Measurements from ENCODE around the gene NAA35.

Gene NAA35

GRCh38 chr9:86035827-86036440, 95.0 kb downstream of the NAA35 start:
- ChIA-PET CTCF (no interaction called here), POLR2A (no interaction called here)
- Histone ChIP-seq H3K27me3 (replicated peaks in 2 of 5; ENCODE audit: control insufficient read depth in 4 of 5, insufficient read depth in 5 of 5, low read length in 4 of 5) (no peaks in the 10 kb centered on the region), H3K4me1 (ENCODE audit: control extremely low read depth in 1 of 4, control insufficient read depth in 4 of 4, insufficient read depth in 4 of 4, low read length in 3 of 4) (no peaks in the 10 kb centered on the region), H3K4me3 (ENCODE audit: control insufficient read depth in 1 of 7, extremely low read depth in 1 of 7, insufficient read depth in 4 of 7, low read depth in 2 of 7, low read length in 6 of 7) (no peak overlapping the region), H3K27ac (ENCODE audit: insufficient read depth in 1 of 2, low read depth in 1 of 2, low read length in 2 of 2, poor library complexity in 1 of 2, severe bottlenecking in 2 of 2) (no peak overlapping the region), H3K36me3 (ENCODE audit: control insufficient read depth in 4 of 4, insufficient read depth in 4 of 4, low read length in 3 of 4) (peaks cover 0 to 32% (median 5%) of the 10 kb centered on the region in 4 experiments), H3K9me3 (ENCODE audit: control extremely low read depth in 1 of 5, control insufficient read depth in 4 of 5, insufficient read depth in 2 of 5, low read depth in 1 of 5, low read length in 4 of 5) (no peaks in the 10 kb centered on the region)
- DNase-seq = no peak
- 95% methylated on average over 12 of the region's 15 CpGs for WGBS (ENCODE audit: insufficient coverage)

- POLR2A ChIA-PET = no interaction called here
- DNase-seq = no peak
- peaks cover 0 to 32% (median 5%) of the 10 kb centered on the region in 4 experiments for H3K36me3 ChIP-seq (ENCODE audit: control insufficient read depth in 4 of 4, insufficient read depth in 4 of 4, low read length in 3 of 4)
These were observed 95.6 kb downstream of the NAA35 start for GRCh38 chr9:86036555-86036954.

DNA sequence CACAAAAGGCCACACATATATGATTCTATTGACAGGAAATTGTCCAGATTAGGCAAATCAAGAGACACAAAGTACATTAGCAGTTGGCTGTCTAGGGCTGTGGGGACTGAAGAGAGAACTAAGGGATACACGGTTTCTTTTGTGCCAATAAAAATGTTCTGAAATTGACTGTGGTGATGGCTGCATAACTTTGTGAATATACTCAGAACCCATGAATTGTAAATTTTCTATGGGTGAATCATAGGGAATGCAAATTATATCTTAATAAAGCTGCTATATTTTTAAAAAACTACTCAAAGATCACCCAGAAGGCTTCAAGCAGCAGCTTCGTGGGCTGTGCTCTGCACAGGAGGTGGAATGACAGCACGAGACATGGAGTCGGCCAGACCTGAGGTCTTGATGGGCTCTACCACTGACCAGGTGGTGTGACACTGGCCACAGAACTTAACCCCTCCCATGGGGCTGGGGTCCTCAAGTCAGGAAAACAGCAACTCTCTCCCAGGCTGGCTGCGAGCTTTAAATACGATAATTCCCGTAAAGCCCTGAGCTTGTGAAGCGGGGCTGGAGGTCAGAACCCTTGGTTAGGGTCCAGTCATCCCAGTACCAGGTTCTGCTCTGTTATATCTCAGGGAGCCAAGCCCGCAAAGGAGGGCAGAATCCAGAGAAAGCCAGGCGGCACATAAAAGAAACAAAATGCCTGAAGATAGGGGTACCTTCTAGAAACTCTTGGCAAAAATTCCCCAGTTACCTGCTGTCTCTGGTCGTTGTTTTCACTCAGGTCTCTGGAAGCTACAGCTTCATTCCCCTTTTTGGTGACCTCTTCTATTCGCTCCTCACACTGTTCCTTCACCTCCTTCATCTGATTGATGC, 99.3 kb downstream of the NAA35 start:
- CTCF ChIA-PET = no interaction called here
- POLR2A ChIA-PET = no interaction called here
- no peak for DNase-seq
- no peak overlapping the region for H3K27ac ChIP-seq (ENCODE audit: insufficient read depth in 1 of 2, low read depth in 1 of 2, low read length in 2 of 2, poor library complexity in 1 of 2, severe bottlenecking in 2 of 2)
- H3K9me3 ChIP-seq (ENCODE audit: control extremely low read depth in 1 of 5, control insufficient read depth in 4 of 5, insufficient read depth in 2 of 5, low read depth in 1 of 5, low read length in 4 of 5) = no peaks in the 10 kb centered on the region
- H3K27me3 ChIP-seq (replicated peaks in 2 of 5; ENCODE audit: control insufficient read depth in 4 of 5, insufficient read depth in 5 of 5, low read length in 4 of 5) = no peaks in the 10 kb centered on the region
- H3K4me1 ChIP-seq (ENCODE audit: control extremely low read depth in 1 of 4, control insufficient read depth in 4 of 4, insufficient read depth in 4 of 4, low read length in 3 of 4) = no peaks in the 10 kb centered on the region
- H3K36me3 ChIP-seq (ENCODE audit: control insufficient read depth in 4 of 4, insufficient read depth in 4 of 4, low read length in 3 of 4) = peaks cover 0 to 10% (median 1%) of the 10 kb centered on the region in 4 experiments
- 100% methylated on average over 12 of the region's 12 CpGs for WGBS (ENCODE audit: insufficient coverage)
- no peak overlapping the region for H3K4me3 ChIP-seq (ENCODE audit: control insufficient read depth in 1 of 7, extremely low read depth in 1 of 7, insufficient read depth in 4 of 7, low read depth in 2 of 7, low read length in 6 of 7)

More at GRCh38 chr9:86036555-86036954, 95.6 kb downstream of the NAA35 start:
- 94% methylated on average over 8 of the region's 9 CpGs for WGBS (ENCODE audit: insufficient coverage)
- Histone ChIP-seq H3K27ac (ENCODE audit: insufficient read depth in 1 of 2, low read depth in 1 of 2, low read length in 2 of 2, poor library complexity in 1 of 2, severe bottlenecking in 2 of 2) (no peak overlapping the region), H3K9me3 (ENCODE audit: control extremely low read depth in 1 of 5, control insufficient read depth in 4 of 5, insufficient read depth in 2 of 5, low read depth in 1 of 5, low read length in 4 of 5) (no peaks in the 10 kb centered on the region), H3K4me3 (ENCODE audit: control insufficient read depth in 1 of 7, extremely low read depth in 1 of 7, insufficient read depth in 4 of 7, low read depth in 2 of 7, low read length in 6 of 7) (no peak overlapping the region), H3K4me1 (ENCODE audit: control extremely low read depth in 1 of 4, control insufficient read depth in 4 of 4, insufficient read depth in 4 of 4, low read length in 3 of 4) (no peaks in the 10 kb centered on the region), H3K27me3 (replicated peaks in 2 of 5; ENCODE audit: control insufficient read depth in 4 of 5, insufficient read depth in 5 of 5, low read length in 4 of 5) (no peaks in the 10 kb centered on the region)
- CTCF ChIA-PET = no interaction called here

- no peak overlapping the region for H3K4me3 ChIP-seq (ENCODE audit: control insufficient read depth in 1 of 7, extremely low read depth in 1 of 7, insufficient read depth in 4 of 7, low read depth in 2 of 7, low read length in 6 of 7)
- no peak overlapping the region for H3K27ac ChIP-seq (ENCODE audit: insufficient read depth in 1 of 2, low read depth in 1 of 2, low read length in 2 of 2, poor library complexity in 1 of 2, severe bottlenecking in 2 of 2)
- ChIA-PET POLR2A (no interaction called here), CTCF (no interaction called here)
- no peaks in the 10 kb centered on the region for H3K4me1 ChIP-seq (ENCODE audit: control extremely low read depth in 1 of 4, control insufficient read depth in 4 of 4, insufficient read depth in 4 of 4, low read length in 3 of 4)
- DNase-seq = no peak
- 88% methylated on average over 2 of the region's 3 CpGs for WGBS (ENCODE audit: insufficient coverage)
- no peaks in the 10 kb centered on the region for H3K27me3 ChIP-seq (replicated peaks in 2 of 5; ENCODE audit: control insufficient read depth in 4 of 5, insufficient read depth in 5 of 5, low read length in 4 of 5)
- peaks cover 0 to 7% (median 1%) of the 10 kb centered on the region in 4 experiments for H3K36me3 ChIP-seq (ENCODE audit: control insufficient read depth in 4 of 4, insufficient read depth in 4 of 4, low read length in 3 of 4)
- no peaks in the 10 kb centered on the region for H3K9me3 ChIP-seq (ENCODE audit: control extremely low read depth in 1 of 5, control insufficient read depth in 4 of 5, insufficient read depth in 2 of 5, low read depth in 1 of 5, low read length in 4 of 5)
These were observed 99.9 kb downstream of the NAA35 start for GRCh38 chr9:86040861-86041155.

GRCh38 chr9:86041311-86041741, 100.4 kb downstream of the NAA35 start:
- H3K9me3 ChIP-seq (ENCODE audit: control extremely low read depth in 1 of 5, control insufficient read depth in 4 of 5, insufficient read depth in 2 of 5, low read depth in 1 of 5, low read length in 4 of 5) = no peaks in the 10 kb centered on the region
- no peak overlapping the region for H3K27ac ChIP-seq (ENCODE audit: insufficient read depth in 1 of 2, low read depth in 1 of 2, low read length in 2 of 2, poor library complexity in 1 of 2, severe bottlenecking in 2 of 2)
- no peaks in the 10 kb centered on the region for H3K27me3 ChIP-seq (replicated peaks in 2 of 5; ENCODE audit: control insufficient read depth in 4 of 5, insufficient read depth in 5 of 5, low read length in 4 of 5)
- no peaks in the 10 kb centered on the region for H3K4me1 ChIP-seq (ENCODE audit: control extremely low read depth in 1 of 4, control insufficient read depth in 4 of 4, insufficient read depth in 4 of 4, low read length in 3 of 4)
- peaks cover 0 to 3% (median 1%) of the 10 kb centered on the region in 4 experiments for H3K36me3 ChIP-seq (ENCODE audit: control insufficient read depth in 4 of 4, insufficient read depth in 4 of 4, low read length in 3 of 4)
- no peak for DNase-seq
- WGBS (ENCODE audit: insufficient coverage) = 85% methylated on average over 7 of the region's 8 CpGs
- CTCF ChIA-PET = no interaction called here
- H3K4me3 ChIP-seq (ENCODE audit: control insufficient read depth in 1 of 7, extremely low read depth in 1 of 7, insufficient read depth in 4 of 7, low read depth in 2 of 7, low read length in 6 of 7) = no peak overlapping the region
- POLR2A ChIA-PET = interaction anchor here (0.5 kb wide), 1 partner anchor 1137 kb away, joined by 5 read pairs; no protein-coding TSS in a partner anchor

GRCh38 chr9:86042199-86042978, 101.4 kb downstream of the NAA35 start:
- H3K4me3 ChIP-seq (ENCODE audit: control insufficient read depth in 1 of 7, extremely low read depth in 1 of 7, insufficient read depth in 4 of 7, low read depth in 2 of 7, low read length in 6 of 7) = no peak overlapping the region
- H3K27me3 ChIP-seq (replicated peaks in 2 of 5; ENCODE audit: control insufficient read depth in 4 of 5, insufficient read depth in 5 of 5, low read length in 4 of 5) = no peaks in the 10 kb centered on the region
- DNase-seq = no peak
- ChIA-PET POLR2A (interaction anchor here (0.5 kb wide), 1 partner anchor 1136 kb away, joined by 5 read pairs; no protein-coding TSS in a partner anchor), CTCF (no interaction called here)
- peaks cover 0 to 2% (median 0%) of the 10 kb centered on the region in 4 experiments for H3K36me3 ChIP-seq (ENCODE audit: control insufficient read depth in 4 of 4, insufficient read depth in 4 of 4, low read length in 3 of 4)
- 70% methylated on average over 3 of the region's 5 CpGs for WGBS (ENCODE audit: insufficient coverage)
- H3K27ac ChIP-seq (ENCODE audit: insufficient read depth in 1 of 2, low read depth in 1 of 2, low read length in 2 of 2, poor library complexity in 1 of 2, severe bottlenecking in 2 of 2) = no peak overlapping the region
- H3K9me3 ChIP-seq (ENCODE audit: control extremely low read depth in 1 of 5, control insufficient read depth in 4 of 5, insufficient read depth in 2 of 5, low read depth in 1 of 5, low read length in 4 of 5) = no peaks in the 10 kb centered on the region
- no peaks in the 10 kb centered on the region for H3K4me1 ChIP-seq (ENCODE audit: control extremely low read depth in 1 of 4, control insufficient read depth in 4 of 4, insufficient read depth in 4 of 4, low read length in 3 of 4)

DNA sequence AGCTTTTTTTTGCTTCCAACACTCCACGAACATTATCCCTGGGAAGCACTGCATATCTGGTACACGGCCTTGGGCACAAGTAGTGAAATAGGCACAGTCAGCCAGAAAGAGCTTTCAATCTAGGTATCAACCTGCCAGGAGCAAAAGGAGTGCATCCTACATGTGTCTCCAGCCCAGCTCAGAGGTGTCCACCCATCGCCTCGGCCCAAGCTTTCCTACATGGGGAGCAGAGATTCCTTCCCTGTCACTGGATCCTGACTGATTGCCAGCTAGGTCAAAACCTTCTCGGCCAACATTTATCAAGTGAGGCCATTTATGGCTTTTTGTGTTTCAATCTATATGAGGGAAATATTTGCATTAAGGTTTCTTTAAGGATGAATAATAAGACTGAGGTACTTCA, 102.6 kb downstream of the NAA35 start:
- H3K27me3 ChIP-seq (replicated peaks in 2 of 5; ENCODE audit: control insufficient read depth in 4 of 5, insufficient read depth in 5 of 5, low read length in 4 of 5) = no peaks in the 10 kb centered on the region
- ChIA-PET POLR2A (no interaction called here), CTCF (no interaction called here)
- WGBS (ENCODE audit: insufficient coverage) = 100% methylated on average over 5 of the region's 5 CpGs
- H3K4me1 ChIP-seq (ENCODE audit: control extremely low read depth in 1 of 4, control insufficient read depth in 4 of 4, insufficient read depth in 4 of 4, low read length in 3 of 4) = no peaks in the 10 kb centered on the region
- H3K27ac ChIP-seq (ENCODE audit: insufficient read depth in 1 of 2, low read depth in 1 of 2, low read length in 2 of 2, poor library complexity in 1 of 2, severe bottlenecking in 2 of 2) = no peak overlapping the region
- no peak overlapping the region for H3K4me3 ChIP-seq (ENCODE audit: control insufficient read depth in 1 of 7, extremely low read depth in 1 of 7, insufficient read depth in 4 of 7, low read depth in 2 of 7, low read length in 6 of 7)
- DNase-seq = no peak
- H3K36me3 ChIP-seq (ENCODE audit: control insufficient read depth in 4 of 4, insufficient read depth in 4 of 4, low read length in 3 of 4) = peaks cover 0 to 2% (median 0%) of the 10 kb centered on the region in 4 experiments
- no peaks in the 10 kb centered on the region for H3K9me3 ChIP-seq (ENCODE audit: control extremely low read depth in 1 of 5, control insufficient read depth in 4 of 5, insufficient read depth in 2 of 5, low read depth in 1 of 5, low read length in 4 of 5)
